HG03575 (cell line): ENCODE results near the gene LTBP1.
"Not testable (repeated sequence)": the region's sequence is repeated elsewhere in the genome, so short reads cannot be mapped to it uniquely, and the experiment has no call there.

Experiments
- ATAC-seq: cut with Tn5 transposase; IDR thresholded peaks from one replicate; pipeline ENCODE4 v1.9.1; 2021; ENCODE audit not compliant: unreplicated experiment, insufficient number of reproducible peaks, low FRiP score; ENCODE audit errors: extremely low read depth

Gene LTBP1

DNA sequence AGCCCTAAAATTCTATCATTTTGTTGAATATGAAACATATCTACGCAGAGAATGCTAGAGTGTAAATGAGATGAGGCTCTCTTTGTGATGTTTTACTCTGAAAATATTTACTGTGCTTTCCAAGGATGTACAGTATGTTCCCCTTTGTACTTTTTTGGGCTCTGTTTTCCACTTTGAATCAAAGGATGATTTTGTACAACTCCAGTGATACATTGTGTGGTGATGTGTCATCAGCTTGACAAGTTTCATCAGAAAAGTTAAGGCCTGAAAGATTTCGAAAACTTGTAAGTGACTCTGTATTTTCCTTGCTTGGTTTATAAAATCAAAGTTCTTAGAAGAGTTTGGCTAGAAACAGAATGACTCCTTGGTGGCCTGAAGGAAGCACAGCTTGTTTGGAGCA is 206.3 kb downstream of the LTBP1 start:
- no peak for ATAC-seq

DNA sequence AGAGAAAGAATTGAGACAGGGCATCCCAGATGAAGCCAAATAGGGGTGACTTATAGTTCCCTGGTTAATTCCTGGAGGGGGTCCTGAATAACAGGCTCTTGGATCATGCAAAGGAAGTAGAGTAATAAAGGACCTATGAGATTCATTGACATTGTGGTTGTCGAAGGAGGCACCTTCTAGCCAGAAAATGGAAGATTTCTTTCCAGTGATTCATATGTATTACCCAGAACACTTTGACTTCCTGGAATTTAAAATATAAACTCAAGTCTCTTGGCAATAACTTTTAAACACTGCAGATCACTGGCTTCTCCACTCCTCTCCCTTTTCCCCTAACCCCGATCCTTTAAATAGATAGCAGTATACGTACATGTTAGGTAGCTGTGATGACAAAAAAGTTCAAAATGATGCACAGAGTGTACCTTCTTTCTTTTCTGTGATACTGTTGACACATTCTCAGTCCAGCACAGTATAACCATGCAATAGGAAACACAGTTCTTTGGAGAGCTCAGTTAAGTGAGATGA is 211.8 kb downstream of the LTBP1 start:
- ATAC-seq: no peak

DNA sequence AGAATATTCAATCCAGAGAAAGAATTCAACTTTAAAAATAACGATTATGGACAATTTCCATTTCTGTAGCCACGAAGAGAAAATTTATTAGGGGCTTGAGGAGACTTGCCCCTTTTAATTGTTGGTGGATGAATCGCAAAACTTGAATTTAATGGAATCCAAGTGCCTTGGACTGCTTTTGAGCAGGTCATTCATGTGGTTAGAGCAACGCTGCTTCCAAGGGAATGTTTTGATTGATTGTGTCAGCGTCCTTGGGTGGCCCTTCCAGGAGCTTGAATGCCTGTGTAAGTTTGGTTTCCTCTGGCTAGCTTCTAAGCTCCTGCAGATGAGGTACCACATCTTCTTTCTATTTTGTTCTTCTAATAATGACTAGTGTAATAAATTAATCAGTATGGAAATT is 213.4 kb downstream of the LTBP1 start:
- ATAC-seq: no peak

DNA sequence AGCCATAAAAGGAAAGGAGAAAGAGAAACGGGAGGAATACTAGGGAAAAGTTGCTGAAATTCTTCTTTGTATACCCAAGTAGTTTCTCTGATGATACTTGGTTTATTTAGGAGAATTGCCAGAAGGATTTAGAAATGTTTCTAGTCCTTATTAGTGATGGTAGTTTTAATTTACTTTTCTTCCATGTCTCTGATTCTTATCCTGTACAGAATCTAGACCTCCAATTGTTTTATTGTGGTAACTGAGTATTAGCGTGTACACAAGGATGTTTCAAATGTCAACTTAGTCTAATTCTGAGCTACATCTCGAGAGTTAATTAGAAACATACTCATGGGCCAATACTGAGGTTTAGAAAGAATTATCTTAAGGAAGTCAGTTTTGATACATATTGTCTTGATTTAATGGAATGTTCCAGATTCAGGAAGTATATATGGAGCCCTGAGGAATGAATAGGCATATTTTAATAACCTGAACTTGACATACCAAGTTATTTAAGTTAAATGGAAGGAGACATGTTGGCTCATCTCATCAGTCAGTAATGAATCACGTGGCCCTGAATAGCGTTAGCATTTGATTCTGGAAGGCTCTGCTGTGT is 219.6 kb downstream of the LTBP1 start:
- ATAC-seq: no peak

GRCh38 chr2:33167622-33168245 is 221.0 kb downstream of the LTBP1 start:
- no peak for ATAC-seq

GRCh38 chr2:33168425-33168824 is 221.7 kb downstream of the LTBP1 start:
- ATAC-seq: no peak

- ATAC-seq: no peak
These were observed 222.2 kb downstream of the LTBP1 start for GRCh38 chr2:33168922-33169321.

DNA sequence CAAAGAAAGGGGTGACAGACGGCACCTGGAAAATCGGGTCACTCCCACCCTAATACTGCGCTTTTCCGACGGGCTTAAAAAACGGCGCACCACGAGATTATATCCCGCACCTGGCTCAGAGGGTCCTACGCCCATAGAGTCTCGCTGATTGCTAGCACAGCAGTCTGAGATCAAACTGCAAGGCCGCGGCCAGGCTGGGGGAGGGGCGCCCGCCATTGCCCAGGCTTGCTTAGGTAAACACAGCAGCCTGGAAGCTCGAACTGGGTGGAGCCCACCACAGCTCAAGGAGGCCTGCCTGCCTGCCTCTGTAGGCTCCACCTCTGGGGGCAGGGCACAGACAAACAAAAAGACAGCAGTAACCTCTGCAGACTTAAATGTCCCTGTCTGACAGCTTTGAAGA is 223.5 kb downstream of the LTBP1 start:
- not testable (repeated sequence) for ATAC-seq

DNA sequence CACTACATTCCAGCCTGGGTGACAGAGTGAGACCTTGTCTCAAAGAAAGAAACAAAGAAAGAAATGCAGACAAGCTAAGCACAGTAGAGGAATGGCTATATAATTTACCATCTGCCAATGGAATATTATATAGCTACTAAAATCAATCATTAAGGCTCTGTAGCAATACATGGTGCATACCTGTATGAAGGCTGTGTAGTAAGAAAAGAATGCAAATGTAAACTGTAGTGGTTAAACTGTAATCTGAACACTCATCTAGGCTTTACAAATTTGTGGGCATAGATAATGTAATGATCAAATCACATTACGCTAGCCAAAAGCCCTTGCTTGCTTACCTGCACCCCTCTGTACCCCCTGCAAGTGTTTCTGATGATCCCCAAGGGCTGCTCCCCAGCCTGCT is 230.9 kb downstream of the LTBP1 start:
- no peak for ATAC-seq

GRCh38 chr2:33178209-33178608 is 231.5 kb downstream of the LTBP1 start:
- ATAC-seq: no peak

GRCh38 chr2:33180915-33181314 is 234.2 kb downstream of the LTBP1 start:
- ATAC-seq: no peak

- no peak for ATAC-seq
These were observed 234.7 kb downstream of the LTBP1 start for GRCh38 chr2:33181466-33181865.

DNA sequence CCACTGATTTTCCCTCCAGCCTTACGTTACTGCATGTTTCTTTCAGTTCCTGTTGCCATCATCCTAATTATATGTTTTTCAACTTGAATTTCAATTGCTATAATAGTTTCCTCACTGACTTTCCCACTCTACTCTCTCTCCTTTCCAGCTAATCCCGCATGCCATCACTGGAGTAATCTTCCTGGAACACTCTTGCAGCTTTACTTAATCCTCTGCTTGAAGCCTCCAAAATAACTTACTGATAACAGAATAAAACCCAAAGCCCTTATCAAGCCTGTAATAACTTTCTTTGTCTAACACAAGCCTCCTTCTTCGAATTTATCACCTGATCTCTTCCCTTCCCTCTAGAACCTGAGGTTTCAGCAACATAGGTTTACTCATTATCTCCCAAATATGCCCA is 237.3 kb downstream of the LTBP1 start:
- no peak for ATAC-seq

GRCh38 chr2:33186937-33187336 is 240.2 kb downstream of the LTBP1 start:
- no peak for ATAC-seq

- no peak for ATAC-seq
These were observed 242.0 kb downstream of the LTBP1 start for GRCh38 chr2:33188799-33189198.

GRCh38 chr2:33190393-33190937 is 243.7 kb downstream of the LTBP1 start:
- no peak for ATAC-seq

DNA sequence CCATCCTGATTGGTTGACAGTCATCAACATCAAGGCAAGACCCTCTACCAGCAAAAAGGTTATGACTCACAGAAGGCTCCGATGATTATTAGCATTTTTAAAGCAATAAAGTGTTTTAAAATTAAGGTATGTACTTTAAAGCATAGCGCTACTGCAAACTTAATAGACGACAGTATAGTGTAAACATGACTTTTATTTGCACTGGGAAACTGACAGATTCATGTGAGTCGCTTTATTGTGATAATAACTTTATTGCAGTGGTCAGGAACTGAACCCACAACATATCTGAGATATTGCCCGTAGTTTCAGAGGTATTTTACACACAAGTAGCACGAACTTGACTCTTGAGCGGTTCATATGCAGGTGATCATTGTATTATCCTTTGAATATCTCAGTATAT is 249.1 kb downstream of the LTBP1 start:
- ATAC-seq: no peak

- no peak for ATAC-seq
These were observed 249.9 kb downstream of the LTBP1 start for GRCh38 chr2:33196700-33197099.

DNA sequence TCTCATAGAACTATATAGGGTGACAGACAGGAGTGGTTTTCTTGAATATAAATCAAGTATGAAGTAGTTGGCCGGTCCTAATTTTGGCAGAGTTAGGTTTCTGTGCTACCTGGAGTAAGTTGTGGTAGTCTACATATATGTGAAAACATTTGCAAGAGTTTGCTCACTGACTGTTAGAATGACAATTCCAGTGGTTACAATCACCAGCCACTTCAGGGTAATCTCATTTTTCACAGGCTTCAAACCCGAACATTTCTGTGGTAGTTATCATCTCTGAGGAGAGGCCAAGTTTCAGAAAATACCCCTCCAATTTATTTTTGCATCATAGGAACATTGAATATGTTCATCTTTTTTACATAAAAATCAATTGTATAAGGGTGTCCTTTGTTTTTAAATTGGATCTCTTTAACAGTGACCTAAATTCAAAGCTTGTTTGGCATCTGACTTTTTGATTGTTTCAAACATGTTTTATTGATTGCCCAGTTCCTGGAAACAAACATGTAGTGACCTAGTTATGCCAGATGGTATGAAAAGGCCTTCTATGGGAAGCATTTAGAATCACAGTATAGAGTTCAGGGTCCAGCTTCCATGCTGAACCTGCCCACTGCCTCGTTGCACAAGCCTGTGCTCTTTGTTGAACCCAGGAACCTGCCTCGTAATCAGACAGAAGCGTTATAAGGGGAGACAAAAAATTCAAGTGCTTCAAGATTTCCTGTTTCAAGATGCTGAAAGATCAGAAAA is 250.6 kb downstream of the LTBP1 start:
- ATAC-seq: no peak
